Upper lobe of left lung (tissue), 6 donors: ENCODE results near the gene ADAMTS17. TPM values are rescaled to one million over a fixed set of nuclear protein-coding genes. Genes with fewer than 3 reads are reported as not detected.
A peak's percentile ranks its signal among the peaks of the same experiment; 100 is the strongest.

Experiments
- ATAC-seq, 2 donors: fragments of 200-7000 bp; cut with Tn5 transposase; one replicate each; pipeline ENCODE4 v1.9.1; 2022; ENCODE audit warnings: mild to moderate bottlenecking in 2 of 2, moderate library complexity in 2 of 2; ENCODE audit not compliant: low FRiP score in 2 of 2
- DNase-seq, 2 donors: peaks; one replicate each; pipeline ENCODE4 v3.0.0-alpha.2; 2019 to 2020
- H3K27ac ChIP-seq, 4 donors: fragments of 200-600 bp; sonication (generic); one replicate each; pipeline ENCODE4 v1.5.1; 2016 to 2019
- H3K27me3 ChIP-seq, 4 donors: fragments of 200-600 bp; sonication (generic); one replicate each; pipeline ENCODE4 v1.5.1; 2017 to 2019
- H3K36me3 ChIP-seq, 4 donors: fragments of 200-600 bp; sonication (generic); one replicate each; pipeline ENCODE4 v1.5.1; 2016 to 2019
- H3K4me1 ChIP-seq, 4 donors: fragments of 200-600 bp; sonication (generic); one replicate each; pipeline ENCODE4 v1.5.1; 2018 to 2019
- H3K4me3 ChIP-seq, 4 donors: fragments of 200-600 bp; sonication (generic); one replicate each; pipeline ENCODE4 v1.5.1; 2017 to 2019; ENCODE audit warnings: mild to moderate bottlenecking in 2 of 4, moderate library complexity in 1 of 4
- H3K9me3 ChIP-seq, 4 donors: fragments of 200-600 bp; sonication (generic); one replicate each; pipeline ENCODE4 v1.5.1; 2018 to 2019
- CTCF ChIP-seq, 6 experiments: fragments of 450-650 bp in 4 of 6; fragments of 200-600 bp in 2 of 6; sonication (generic) in 2 of 6; IDR thresholded peaks; one replicate each; pipeline ENCODE4 v1.5.1; 2016 to 2019; ENCODE audit warnings: antibody characterized with exemption in 6 of 6
- EP300 ChIP-seq, 4 donors: sonication (generic); formaldehyde crosslinking; IDR thresholded peaks; one replicate each; pipeline ENCODE4 v1.5.1; 2017; ENCODE audit warnings: antibody characterized with exemption in 4 of 4, control low read depth in 2 of 4
- POLR2A ChIP-seq, 4 donors: fragments of 450-650 bp; IDR thresholded peaks; one replicate each; pipeline ENCODE4 v1.5.1; 2016 to 2017; ENCODE audit warnings: antibody characterized with exemption in 4 of 4, mild to moderate bottlenecking in 2 of 4
- POLR2AphosphoS5 ChIP-seq, 2 donors: sonication (generic); formaldehyde crosslinking; IDR thresholded peaks; one replicate each; pipeline ENCODE4 v1.5.1; 2017; ENCODE audit warnings: antibody characterized with exemption in 2 of 2
- WGBS, 2 donors: methylation state at CpG; one replicate each; pipeline ENCODE4 v1.1.5; 2017 to 2018; 5-methylcytosine and 5-hydroxymethylcytosine counted together
- total RNA-seq, 6 donors: library from RNA; depleted of rRNA in 4 of 6; stranded (reverse); fragments of >200 nt in 4 of 6; gene quantifications; one replicate each; pipeline versions ENCODE4 v1.1.0 to v1.2.1, GENCODE V29; 2016 to 2021
- donor health status: DM: no; HTN: no; CAD: no; lungs with moderate emphysema.
- donor health status: DM: no; HTN: yes; CAD: no; lungs with severe emphysema.

The ADAMTS17 gene
- total RNA-seq, 6 donors from 2014 or later, result 3.2 to 11.5 (median 5.7) TPM

- ATAC-seq (no peak), DNase-seq (no peak)
- TF ChIP-seq POLR2AphosphoS5 (IDR thresholded peaks at IDR 0.05), result no peak
- TF ChIP-seq POLR2A (IDR thresholded peaks at IDR 0.05), result no peak
- no peak for TF ChIP-seq CTCF (IDR thresholded peaks at IDR 0.05)
- TF ChIP-seq EP300 (IDR thresholded peaks at IDR 0.05), result no peak
- Histone ChIP-seq H3K27ac (no peak overlapping the region), H3K9me3 (peaks cover 0 to 4% (median 0%) of the 10 kb centered on the region in 4 donors), H3K27me3 (no peaks in the 10 kb centered on the region), H3K36me3 (no peaks in the 10 kb centered on the region), H3K4me1 (peaks cover 0 to 4% (median under 1%) of the 10 kb centered on the region in 4 donors), H3K4me3 (no peak overlapping the region)
- 79 to 97% methylated on average over 5 of the region's 5 CpGs for WGBS, 2 donors
Measured at GRCh38 chr15:99951511-99951910, 390.3 kb downstream of the ADAMTS17 start.

- Histone ChIP-seq H3K36me3 (no peaks in the 10 kb centered on the region), H3K27ac (no peak overlapping the region), H3K9me3 (peaks cover 5 to 31% (median 24%) of the 10 kb centered on the region in 4 donors), H3K4me3 (no peak overlapping the region), H3K4me1 (no peaks in the 10 kb centered on the region), H3K27me3 (no peaks in the 10 kb centered on the region)
- TF ChIP-seq POLR2AphosphoS5 (IDR thresholded peaks at IDR 0.05) (no peak), EP300 (IDR thresholded peaks at IDR 0.05) (no peak), POLR2A (IDR thresholded peaks at IDR 0.05) (no peak), CTCF (IDR thresholded peaks at IDR 0.05) (no peak)
- no peak for ATAC-seq
- no peak for DNase-seq
- WGBS, 2 donors, result 100% methylated on average over 1 of the region's 1 CpG; no CpG with 5 or more reads in 1 of the 2 donors
Measured at GRCh38 chr15:99944131-99944530, 397.6 kb downstream of the ADAMTS17 start.

GRCh38 chr15:99943466-99943865 is 398.3 kb downstream of the ADAMTS17 start:
- Histone ChIP-seq H3K4me3 (no peak overlapping the region), H3K9me3 (peaks cover 5 to 31% (median 24%) of the 10 kb centered on the region in 4 donors), H3K4me1 (no peaks in the 10 kb centered on the region), H3K36me3 (no peaks in the 10 kb centered on the region), H3K27ac (no peak overlapping the region), H3K27me3 (no peaks in the 10 kb centered on the region)
- no peak for ATAC-seq
- no peak for DNase-seq
- WGBS, 2 donors, result 88 to 93% methylated on average over 5 to 7 of the region's 7 CpGs
- TF ChIP-seq POLR2A (IDR thresholded peaks at IDR 0.05) (no peak), CTCF (IDR thresholded peaks at IDR 0.05) (no peak), EP300 (IDR thresholded peaks at IDR 0.05) (no peak), POLR2AphosphoS5 (IDR thresholded peaks at IDR 0.05) (no peak)

- 81 to 83% methylated on average over 8 to 9 of the region's 13 CpGs for WGBS, 2 donors
- H3K36me3 ChIP-seq, result no peaks in the 10 kb centered on the region
- H3K9me3 ChIP-seq, result no peaks in the 10 kb centered on the region
- no peak overlapping the region for H3K27ac ChIP-seq
- ATAC-seq (no peak), DNase-seq (peak in 1 of 2 donors; percentile 40)
- H3K27me3 ChIP-seq, result no peaks in the 10 kb centered on the region
- TF ChIP-seq EP300 (IDR thresholded peaks at IDR 0.05), result no peak
- TF ChIP-seq POLR2AphosphoS5 (IDR thresholded peaks at IDR 0.05), result no peak
- TF ChIP-seq CTCF (IDR thresholded peaks at IDR 0.05), result no peak
- no peak for TF ChIP-seq POLR2A (IDR thresholded peaks at IDR 0.05)
- H3K4me3 ChIP-seq, result no peak overlapping the region
- H3K4me1 ChIP-seq, result peaks cover 3 to 9% (median 6%) of the 10 kb centered on the region in 4 donors
Measured at GRCh38 chr15:99932676-99933402, 408.9 kb downstream of the ADAMTS17 start.
